Loucy (cell line): Measurements from ENCODE around the gene MRPS27.
A peak's percentile ranks its signal among the peaks of the same experiment; 100 is the strongest.

Source experiments
- H2AFZ ChIP-seq: fragments of 200-600 bp; sonication (generic); 2 replicates; pipeline ENCODE4 v1.6.0; 2016; ENCODE audit warnings: antibody characterized with exemption, mild to moderate bottlenecking, low read length, moderate library complexity
- H3F3A ChIP-seq: fragments of 200-600 bp; 2 replicates; pipeline ENCODE4 v1.6.0; 2016; ENCODE audit warnings: antibody characterized with exemption, low read depth, mild to moderate bottlenecking
- H3K27me3 ChIP-seq: fragments of 200-600 bp; sonication (generic); 2 replicates; pipeline ENCODE4 v1.6.1; 2014; ENCODE audit warnings: low read length, mild to moderate bottlenecking; ENCODE audit not compliant: insufficient read depth, poor library complexity, severe bottlenecking
- H3K36me3 ChIP-seq: fragments of 200-600 bp; sonication (generic); 2 replicates; pipeline ENCODE4 v1.6.1; 2016; ENCODE audit warnings: low read length; ENCODE audit not compliant: insufficient read depth
- H3K4me1 ChIP-seq: fragments of 200-600 bp; sonication (generic); 2 replicates; pipeline ENCODE4 v1.5.1; 2014; ENCODE audit warnings: low read length, mild to moderate bottlenecking; ENCODE audit not compliant: insufficient read depth, poor library complexity, severe bottlenecking
- H3K4me2 ChIP-seq: fragments of 200-600 bp; sonication (generic); 2 replicates; pipeline ENCODE4 v1.6.0; 2014; ENCODE audit warnings: antibody characterized with exemption, low read length, low read depth, mild to moderate bottlenecking; ENCODE audit not compliant: poor library complexity, severe bottlenecking
- H3K4me3 ChIP-seq: fragments of 200-600 bp; sonication (generic); 2 replicates; pipeline ENCODE4 v1.5.1; 2014; ENCODE audit warnings: low read length, mild to moderate bottlenecking, mixed read lengths; ENCODE audit not compliant: poor library complexity, severe bottlenecking
- H3K79me2 ChIP-seq: fragments of 200-600 bp; sonication (generic); 2 replicates; pipeline ENCODE4 v1.6.1; 2014; ENCODE audit warnings: low read length; ENCODE audit not compliant: insufficient read depth
- H3K9ac ChIP-seq: fragments of 200-600 bp; sonication (generic); 2 replicates; pipeline ENCODE4 v1.6.0; 2014; ENCODE audit warnings: mild to moderate bottlenecking, low read depth, low read length, moderate library complexity; ENCODE audit not compliant: poor library complexity, severe bottlenecking
- H3K9me2 ChIP-seq: fragments of 200-600 bp; sonication (generic); replicated peaks from 2 replicates; pipeline ENCODE4 v1.6.1; 2016; ENCODE audit warnings: low read depth, low read length, mixed read lengths
- H3K9me3 ChIP-seq: fragments of 200-600 bp; sonication (generic); 2 replicates; pipeline ENCODE4 v1.6.1; 2014; ENCODE audit warnings: mild to moderate bottlenecking, antibody characterized with exemption, low read length, low read depth; ENCODE audit not compliant: insufficient read depth
- H4K20me1 ChIP-seq: fragments of 200-600 bp; sonication (generic); 2 replicates; pipeline ENCODE4 v1.6.0; 2014; ENCODE audit warnings: antibody characterized with exemption, low read length, mild to moderate bottlenecking; ENCODE audit not compliant: insufficient read depth, poor library complexity, severe bottlenecking
- CTCF ChIP-seq: fragments of 200-600 bp; sonication (generic); conservative IDR thresholded peaks from 2 replicates; pipeline ENCODE4 v1.5.1; 2014; ENCODE audit warnings: mild to moderate bottlenecking, antibody characterized with exemption, low read length
- EZH2phosphoT487 ChIP-seq: fragments of 200-600 bp; IDR thresholded peaks from 2 replicates; pipeline ENCODE4 v1.6.1; 2018; ENCODE audit warnings: antibody characterized with exemption, mild to moderate bottlenecking, moderate library complexity, borderline replicate concordance

Gene MRPS27

GRCh38 chr5:72290356-72291133, 29.5 kb downstream of the MRPS27 start:
- no peak overlapping the region for H2AFZ ChIP-seq
- no peaks in the 10 kb centered on the region for H4K20me1 ChIP-seq
- peaks cover 47% of the 10 kb centered on the region for H3K4me1 ChIP-seq
- no peaks in the 10 kb centered on the region for H3K9me2 ChIP-seq
- no peak for TF ChIP-seq CTCF
- no peak for TF ChIP-seq EZH2phosphoT487
- H3K36me3 ChIP-seq = peaks cover 45% of the 10 kb centered on the region
- H3K9me3 ChIP-seq = no peaks in the 10 kb centered on the region
- H3K9ac ChIP-seq = peak overlapping the region; percentile 30
- no peaks in the 10 kb centered on the region for H3K27me3 ChIP-seq
- H3K79me2 ChIP-seq = peaks cover 23% of the 10 kb centered on the region; the same call in 1 of the 2 replicates
- peak overlapping the region; percentile 60 for H3K4me2 ChIP-seq
- no peak overlapping the region for H3K4me3 ChIP-seq
- peaks cover 10% of the 10 kb centered on the region; the same call in 1 of the 2 replicates for H3F3A ChIP-seq

GRCh38 chr5:72288924-72289323, 31.1 kb downstream of the MRPS27 start:
- TF ChIP-seq CTCF = no peak
- no peak for TF ChIP-seq EZH2phosphoT487
- Histone ChIP-seq H2AFZ (no peak overlapping the region), H3K27me3 (no peaks in the 10 kb centered on the region), H3K9ac (no peak overlapping the region), H4K20me1 (no peaks in the 10 kb centered on the region), H3K4me2 (no peak overlapping the region), H3K36me3 (peaks cover 29% of the 10 kb centered on the region; the same call in 1 of the 2 replicates), H3K9me2 (no peaks in the 10 kb centered on the region), H3K4me1 (peaks cover 39% of the 10 kb centered on the region), H3K4me3 (no peak overlapping the region), H3K9me3 (no peaks in the 10 kb centered on the region), H3K79me2 (peaks cover 16% of the 10 kb centered on the region; the same call in 1 of the 2 replicates), H3F3A (peaks cover 10% of the 10 kb centered on the region; the same call in 1 of the 2 replicates)

GRCh38 chr5:72286798-72287197, 33.2 kb downstream of the MRPS27 start:
- H3K79me2 ChIP-seq = peaks cover 8% of the 10 kb centered on the region; the same call in 1 of the 2 replicates

More at GRCh38 chr5:72286798-72287197, 33.2 kb downstream of the MRPS27 start:
- H3K36me3 ChIP-seq = peaks cover 26% of the 10 kb centered on the region; the same call in 1 of the 2 replicates
- H3K9ac ChIP-seq = no peak overlapping the region
- no peaks in the 10 kb centered on the region for H3K9me2 ChIP-seq
- no peak overlapping the region for H2AFZ ChIP-seq
- H3K4me2 ChIP-seq = no peak overlapping the region
- H3K4me3 ChIP-seq = no peak overlapping the region
- H3F3A ChIP-seq = peaks cover 10% of the 10 kb centered on the region; the same call in 1 of the 2 replicates
- peaks cover 24% of the 10 kb centered on the region for H3K4me1 ChIP-seq
- H3K9me3 ChIP-seq = no peaks in the 10 kb centered on the region
- no peaks in the 10 kb centered on the region for H4K20me1 ChIP-seq
- no peaks in the 10 kb centered on the region for H3K27me3 ChIP-seq
- no peak for TF ChIP-seq EZH2phosphoT487
- no peak for TF ChIP-seq CTCF
